B cell (primary cell): ENCODE measurements around the gene CPSF4L. TPM values are rescaled to one million over a fixed set of nuclear protein-coding genes. Genes with fewer than 3 reads are reported as not detected.

Experiments used
- ATAC-seq: fragments of 200-7000 bp; cut with Tn5 transposase; one replicate; pipeline ENCODE4 v1.10.0; 2021; ENCODE audit warnings: low read depth, mild to moderate bottlenecking, moderate number of reproducible peaks, moderate library complexity
- CTCF ChIA-PET: fragments of 350-600 bp; sonication (Branson Sonifier 250); formaldehyde crosslinking; loops from one replicate; lab custom pipeline; 2021; ENCODE audit warnings: antibody characterized with exemption, inconsistent platforms; lab: Charles Lee
- POLR2A ChIA-PET: fragments of 350-600 bp; sonication (Branson Sonifier 250); formaldehyde crosslinking; loops from one replicate; lab custom pipeline; 2021; ENCODE audit warnings: antibody characterized with exemption; lab: Charles Lee
- DNase-seq: peaks from one replicate; pipeline ENCODE4 v3.0.0; 2013
- H2AFZ ChIP-seq: 2 replicates; pipeline ENCODE4 v1.6.1; 2012; ENCODE audit warnings: mild to moderate bottlenecking, low read depth, low read length; ENCODE audit not compliant: insufficient read depth, poor library complexity, severe bottlenecking
- H3K27ac ChIP-seq, 2 donors: 1 replicate in 1 of 2; 2 replicates in 1 of 2; pipeline ENCODE4 v1.5.1; 2012 to 2013; ENCODE audit warnings: low read length in 2 of 2, mild to moderate bottlenecking in 2 of 2, moderate library complexity in 1 of 2
- H3K27me3 ChIP-seq, 4 experiments: fragments of 200-600 bp in 1 of 4; sonication (generic) in 1 of 4; replicated peaks in 1 of 4; 1 replicate in 2 of 4; 2 replicates in 2 of 4; pipeline versions ENCODE4 v1.6.1 to v1.7.0; 2013 to 2016; ENCODE audit warnings: low read length in 3 of 4, mild to moderate bottlenecking in 2 of 4, mixed read lengths in 1 of 4, moderate library complexity in 1 of 4; ENCODE audit not compliant: insufficient read depth in 4 of 4, control insufficient read depth in 3 of 4; ENCODE audit errors: control extremely low read depth in 1 of 4
- H3K36me3 ChIP-seq, 2 experiments: replicated peaks in 1 of 2; 1 replicate in 1 of 2; 2 replicates in 1 of 2; pipeline versions ENCODE4 v1.6.1 to v1.7.1; 2013; ENCODE audit warnings: low read length in 1 of 2; ENCODE audit not compliant: insufficient read depth in 2 of 2, control insufficient read depth in 1 of 2; ENCODE audit errors: control extremely low read depth in 1 of 2, extremely low read depth in 1 of 2
- H3K4me1 ChIP-seq, 2 donors: fragments of 200-600 bp in 1 of 2; sonication (generic) in 1 of 2; 1 replicate in 1 of 2; 2 replicates in 1 of 2; pipeline versions ENCODE4 v1.5.1 to v1.6.1; 2013 to 2017; ENCODE audit warnings: low read length in 2 of 2; ENCODE audit not compliant: control insufficient read depth in 2 of 2, insufficient read depth in 2 of 2
- H3K4me2 ChIP-seq: replicated peaks from 2 replicates; pipeline ENCODE3; 2012; ENCODE audit warnings: mild to moderate bottlenecking, low read depth, low read length; ENCODE audit not compliant: poor library complexity, severe bottlenecking
- H3K4me3 ChIP-seq, 5 experiments: fragments of 200-600 bp in 1 of 5; sonication (generic) in 1 of 5; 1 replicate in 3 of 5; 2 replicates in 2 of 5; pipeline versions ENCODE4 v1.5.1 to v1.7.0; 2011 to 2016; ENCODE audit warnings: low read length in 4 of 5, mild to moderate bottlenecking in 4 of 5, low read depth in 2 of 5, control low read depth in 1 of 5, moderate library complexity in 1 of 5; ENCODE audit not compliant: insufficient read depth in 1 of 5; ENCODE audit errors: control extremely low read depth in 1 of 5, extremely low read depth in 1 of 5
- H3K79me2 ChIP-seq: fragments of 200-600 bp; sonication (generic); one replicate; pipeline ENCODE4 v1.6.0; 2016; ENCODE audit warnings: low read length; ENCODE audit not compliant: control insufficient read depth, insufficient read depth
- H3K9ac ChIP-seq: fragments of 200-600 bp; sonication (generic); 2 replicates; pipeline ENCODE4 v1.6.1; 2017; ENCODE audit warnings: mild to moderate bottlenecking, low read length, moderate library complexity
- H3K9me3 ChIP-seq, 3 donors: one replicate each; pipeline versions ENCODE4 v1.6.1 to v1.7.1; 2013; ENCODE audit warnings: low read length in 2 of 3; ENCODE audit not compliant: control insufficient read depth in 2 of 3, insufficient read depth in 1 of 3; ENCODE audit errors: control extremely low read depth in 1 of 3
- H4K20me1 ChIP-seq: 2 replicates; pipeline ENCODE4 v1.6.0; 2012; ENCODE audit warnings: mild to moderate bottlenecking, low read length; ENCODE audit not compliant: insufficient read depth, control insufficient read depth, poor library complexity, severe bottlenecking
- H3K27ac Mint-ChIP-seq: one replicate; pipeline ENCODE4 v1.8.0; 2021; ENCODE audit warnings: mixed read lengths
- H3K27me3 Mint-ChIP-seq: one replicate; pipeline ENCODE4 v1.8.0; 2021; ENCODE audit warnings: mixed read lengths
- H3K4me1 Mint-ChIP-seq: one replicate; pipeline ENCODE4 v1.8.0; 2021; ENCODE audit warnings: mixed read lengths
- H3K4me3 Mint-ChIP-seq: one replicate; pipeline ENCODE4 v1.8.0; 2021; ENCODE audit warnings: mixed read lengths
- H3K9me3 Mint-ChIP-seq: one replicate; pipeline ENCODE4 v1.8.0; 2022; ENCODE audit warnings: mixed read lengths; ENCODE audit not compliant: insufficient read depth
- CTCF ChIP-seq: fragments of 200-600 bp; IDR thresholded peaks from one replicate; pipeline ENCODE4 v1.8.0; 2022; ENCODE audit warnings: antibody characterized with exemption, mild to moderate bottlenecking
- EZH2 ChIP-seq: IDR thresholded peaks from 2 replicates; pipeline ENCODE4 v1.6.1; 2012; ENCODE audit warnings: borderline replicate concordance, low read depth, mild to moderate bottlenecking, moderate library complexity, low read length; ENCODE audit not compliant: insufficient read depth, poor library complexity, severe bottlenecking
- WGBS: methylation state at CpG from one replicate; pipeline ENCODE4 v1.1.5; 2013; ENCODE audit warnings: missing lambda C conversion rate; ENCODE audit not compliant: insufficient coverage; 5-methylcytosine and 5-hydroxymethylcytosine counted together
- intact Hi-C: fragments of 100-400 bp; cut with micrococcal nuclease; formaldehyde crosslinking; loops from one replicate; pipeline ENCODE4 v1.10.0; 2022
- polyA plus RNA-seq: library from polyadenylated mRNA; depleted of rRNA; stranded (reverse); fragments of >200 nt; gene quantifications from 2 replicates; pipeline ENCODE4 v1.2.3, GENCODE V29; 2012
- total RNA-seq, 2 donors: library from RNA; stranded (reverse); fragments of 120-200 nt in 1 of 2; gene quantifications; 1 replicate in 1 of 2; 2 replicates in 1 of 2; pipeline versions ENCODE4 v1.2.3 to v1.2.4, GENCODE V29; 2013 to 2022

Gene CPSF4L
- total and polyA plus RNA-seq, 2 donors (not counting 1 experiment from before 2014, with no cell fraction given), result not detected

GRCh38 chr17:73285603-73285908 is 23.9 kb upstream of the CPSF4L start:
- no peaks in the 10 kb centered on the region for H3K4me1 ChIP-seq
- no peak overlapping the region for H3K27ac ChIP-seq
- H4K20me1 ChIP-seq, result no peaks in the 10 kb centered on the region
- no peak overlapping the region for H3K27ac Mint-ChIP-seq
- H3K4me3 ChIP-seq, result no peak overlapping the region
- POLR2A ChIA-PET, result no interaction called here
- H3K27me3 ChIP-seq, result peaks cover 0 to 5% (median 0%) of the 10 kb centered on the region in 4 experiments
- no peak overlapping the region for H2AFZ ChIP-seq
- H3K36me3 ChIP-seq, result no peaks in the 10 kb centered on the region
- H3K4me3 Mint-ChIP-seq, result no peak overlapping the region
- ATAC-seq (no peak), DNase-seq (no peak)
- no peaks in the 10 kb centered on the region for H3K9me3 Mint-ChIP-seq
- H3K4me1 Mint-ChIP-seq, result peaks cover 7% of the 10 kb centered on the region
- H3K4me2 ChIP-seq, result no peak overlapping the region
- TF ChIP-seq CTCF, result no peak
- TF ChIP-seq EZH2, result no peak
- peaks cover 0 to 3% (median 0%) of the 10 kb centered on the region in 3 donors for H3K9me3 ChIP-seq
- WGBS, result 93% methylated on average over 8 of the region's 15 CpGs
- peaks cover 26% of the 10 kb centered on the region for H3K27me3 Mint-ChIP-seq
- no peaks in the 10 kb centered on the region for H3K79me2 ChIP-seq
- no peak overlapping the region for H3K9ac ChIP-seq
- intact Hi-C loops, result no loop called here
- CTCF ChIA-PET, result no interaction called here

- Mint-ChIP-seq H3K4me1 (peaks cover 2% of the 10 kb centered on the region), H3K27ac (no peak overlapping the region), H3K9me3 (no peaks in the 10 kb centered on the region), H3K27me3 (peaks cover 23% of the 10 kb centered on the region), H3K4me3 (no peak overlapping the region)
- Histone ChIP-seq H3K4me2 (no peak overlapping the region), H3K9me3 (peaks cover 0 to 3% (median 0%) of the 10 kb centered on the region in 3 donors), H3K4me3 (no peak overlapping the region), H3K27ac (no peak overlapping the region), H2AFZ (no peak overlapping the region), H4K20me1 (no peaks in the 10 kb centered on the region), H3K27me3 (peaks cover 0 to 5% (median 0%) of the 10 kb centered on the region in 4 experiments), H3K36me3 (no peaks in the 10 kb centered on the region), H3K4me1 (no peaks in the 10 kb centered on the region), H3K79me2 (no peaks in the 10 kb centered on the region), H3K9ac (no peak overlapping the region)
- ChIA-PET CTCF (no interaction called here), POLR2A (no interaction called here)
- DNase-seq (no peak), ATAC-seq (no peak)
- 94% methylated on average over 15 of the region's 20 CpGs for WGBS
- no peak for TF ChIP-seq EZH2
- no peak for TF ChIP-seq CTCF
- intact Hi-C loops, result no loop called here
Measured at GRCh38 chr17:73284906-73285602, 23.4 kb upstream of the CPSF4L start.
